ENCODE data around the gene TUBGCP6. TPM values are rescaled to one million over a fixed set of nuclear protein-coding genes. Genes with fewer than 3 reads are reported as not detected.

The TUBGCP6 gene
- total RNA-seq, 6 experiments from 2014 or later: 10.4 to 22.6 (median 14.6) TPM

DNA sequence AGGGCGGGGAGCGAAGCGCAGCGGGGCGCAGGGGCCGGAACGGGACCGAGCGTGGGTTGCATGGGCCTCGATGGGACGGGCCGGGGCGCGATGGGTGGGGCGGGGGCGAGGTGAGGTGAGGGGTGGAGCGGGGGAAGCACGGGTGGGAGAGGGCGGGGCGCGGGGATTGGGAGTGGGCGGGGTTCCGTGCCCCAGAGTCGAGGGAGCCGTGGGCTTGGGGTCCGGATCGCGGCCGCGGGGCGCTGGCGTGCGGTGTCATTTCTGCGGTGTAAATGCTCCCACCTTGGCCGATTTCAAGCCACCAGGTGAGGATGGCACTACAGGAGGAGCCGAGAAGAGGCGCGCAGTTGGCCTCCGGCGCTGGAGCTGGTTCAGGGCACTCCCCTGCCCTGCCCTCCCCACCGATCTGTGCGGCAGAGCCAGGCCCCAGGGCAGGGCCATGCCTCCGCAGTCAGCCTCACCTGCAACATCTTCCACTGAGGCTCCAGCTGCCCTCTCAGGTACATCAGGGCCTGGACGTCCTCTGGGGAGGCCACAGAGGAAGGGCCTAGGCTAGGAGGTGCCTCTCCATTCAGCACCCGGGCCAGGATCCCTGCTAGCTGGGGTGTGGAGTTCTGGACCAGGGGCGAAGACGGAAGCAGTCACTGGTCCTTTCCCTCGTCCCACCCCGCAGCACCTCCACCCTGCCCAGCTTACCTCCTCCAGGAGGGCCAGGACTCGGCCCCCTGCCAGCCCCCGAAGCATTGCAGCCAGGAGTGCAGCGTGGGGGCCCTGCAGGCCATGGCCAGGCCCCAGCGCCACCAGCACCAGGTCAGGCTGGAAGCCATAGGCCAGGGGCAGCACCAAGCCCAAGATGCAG, 620 bp upstream of the TUBGCP6 start:
- 6% methylated on average over 2 of the region's 53 CpGs for WGBS (ENCODE audit: insufficient coverage, low coverage, low lambda C conversion rate, missing lambda C conversion rate)
- H3K27me3 ChIP-seq: no peaks in the 10 kb centered on the region
- H3K4me3 ChIP-seq: peak overlapping the region; percentile 71 to 97 (median 79)
- intact Hi-C loops (cut with DNase I): loop anchor here in 1 of 2 donors (10.0 kb wide), 1 partner anchor 239 kb away; the partner anchor contains the start of genes ADM2 and MIOX
- H3K36me3 ChIP-seq: peaks cover 0 to under 1% (median 0%) of the 10 kb centered on the region in 4 donors
- no peak for DNase-seq
- peak overlapping the region; percentile 52 to 83 (median 66) for H3K27ac ChIP-seq
- peak; percentile 28 to 56 (median 50) for ATAC-seq
- TF ChIP-seq, protein P1, sequence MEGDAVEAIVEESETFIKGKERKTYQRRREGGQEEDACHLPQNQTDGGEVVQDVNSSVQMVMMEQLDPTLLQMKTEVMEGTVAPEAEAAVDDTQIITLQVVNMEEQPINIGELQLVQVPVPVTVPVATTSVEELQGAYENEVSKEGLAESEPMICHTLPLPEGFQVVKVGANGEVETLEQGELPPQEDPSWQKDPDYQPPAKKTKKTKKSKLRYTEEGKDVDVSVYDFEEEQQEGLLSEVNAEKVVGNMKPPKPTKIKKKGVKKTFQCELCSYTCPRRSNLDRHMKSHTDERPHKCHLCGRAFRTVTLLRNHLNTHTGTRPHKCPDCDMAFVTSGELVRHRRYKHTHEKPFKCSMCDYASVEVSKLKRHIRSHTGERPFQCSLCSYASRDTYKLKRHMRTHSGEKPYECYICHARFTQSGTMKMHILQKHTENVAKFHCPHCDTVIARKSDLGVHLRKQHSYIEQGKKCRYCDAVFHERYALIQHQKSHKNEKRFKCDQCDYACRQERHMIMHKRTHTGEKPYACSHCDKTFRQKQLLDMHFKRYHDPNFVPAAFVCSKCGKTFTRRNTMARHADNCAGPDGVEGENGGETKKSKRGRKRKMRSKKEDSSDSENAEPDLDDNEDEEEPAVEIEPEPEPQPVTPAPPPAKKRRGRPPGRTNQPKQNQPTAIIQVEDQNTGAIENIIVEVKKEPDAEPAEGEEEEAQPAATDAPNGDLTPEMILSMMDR (IDR thresholded peaks at IDR 0.05): no peak
- no peak for TF ChIP-seq POLR2A (IDR thresholded peaks at IDR 0.05)
- H3K9me3 ChIP-seq: no peaks in the 10 kb centered on the region
- H3K4me1 ChIP-seq: peaks cover 0 to 50% (median 23%) of the 10 kb centered on the region in 4 donors

DNA sequence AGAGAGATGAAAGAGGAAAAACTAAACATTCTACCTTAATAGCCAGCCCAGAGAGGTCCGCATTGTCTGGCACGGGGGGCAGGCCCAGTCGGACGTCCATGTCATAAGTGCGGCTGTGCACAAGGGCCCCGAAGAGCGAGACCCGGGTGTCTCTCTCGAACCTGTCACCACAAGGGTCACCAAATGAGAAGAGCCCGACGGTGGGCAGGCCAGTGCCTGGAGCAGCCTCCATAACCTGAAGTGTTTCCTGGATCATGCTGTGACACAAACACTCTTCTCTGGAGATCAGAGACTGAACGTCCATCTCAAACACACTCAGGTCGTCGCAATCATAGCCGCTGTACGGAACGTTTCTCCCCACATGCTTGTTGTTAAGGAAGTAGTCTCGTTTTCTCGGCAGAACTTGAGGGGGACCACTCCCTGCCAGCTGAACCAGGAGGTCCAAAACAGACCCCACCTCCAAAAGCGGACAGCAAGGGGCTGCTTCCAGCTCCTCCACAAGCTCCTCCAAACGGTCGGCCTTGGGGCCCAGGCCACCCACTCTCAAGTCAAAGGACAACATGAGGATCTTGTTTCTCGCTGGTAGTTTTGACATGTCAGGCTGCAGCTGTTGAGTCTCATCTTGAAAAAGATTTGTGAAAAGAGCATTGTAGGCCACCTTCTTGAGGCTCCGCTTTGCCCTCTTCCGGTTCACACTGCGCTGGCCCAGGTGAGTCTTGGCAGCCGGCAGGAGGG, 971 bp downstream of the TUBGCP6 start:
- Histone ChIP-seq H3K27ac (peak overlapping the region in 2 of 3 donors; percentile 66 to 83), H3K36me3 (peaks cover 0 to 5% (median 0%) of the 10 kb centered on the region in 4 donors), H3K27me3 (no peaks in the 10 kb centered on the region), H3K4me3 (peak overlapping the region; percentile 71 to 97 (median 79)), H3K9me3 (no peaks in the 10 kb centered on the region), H3K4me1 (peaks cover 0 to 39% (median 17%) of the 10 kb centered on the region in 4 donors)
- DNase-seq: no peak
- intact Hi-C loops (cut with DNase I): loop anchor here in 1 of 2 donors (10.0 kb wide), 1 partner anchor 241 kb away; the partner anchor contains the start of genes ADM2 and MIOX
- TF ChIP-seq, protein P1 (IDR thresholded peaks at IDR 0.05): no peak
- TF ChIP-seq POLR2A (IDR thresholded peaks at IDR 0.05): no peak
- 0% methylated on average over 11 of the region's 27 CpGs for WGBS (ENCODE audit: insufficient coverage, low coverage, low lambda C conversion rate, missing lambda C conversion rate)
- ATAC-seq: no peak

DNA sequence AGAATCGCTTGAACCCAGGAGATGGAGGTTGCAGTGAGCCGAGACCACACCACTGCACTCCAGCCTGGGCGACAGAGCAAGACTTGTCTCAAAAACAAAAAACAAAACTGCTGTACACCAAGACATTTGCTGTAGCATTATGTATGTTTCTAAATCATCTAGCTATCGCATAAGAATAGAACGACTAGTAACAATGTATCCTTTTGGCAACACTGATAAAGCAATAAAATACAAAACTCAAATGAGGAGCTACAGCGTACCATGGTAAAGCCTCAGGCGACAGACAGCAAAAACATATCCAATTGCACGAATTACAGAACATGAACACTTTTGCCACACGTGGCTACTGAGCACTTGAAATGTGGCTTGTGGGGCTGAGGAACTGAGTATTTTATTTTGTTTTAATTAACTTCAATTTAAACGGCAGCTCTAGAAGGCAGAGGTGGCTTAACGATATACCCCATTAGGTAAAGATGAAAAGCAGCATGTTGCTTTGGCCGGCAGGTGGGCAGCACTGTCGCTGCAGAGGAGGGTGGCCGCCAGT, 2.3 kb downstream of the TUBGCP6 start:
- H3K27me3 ChIP-seq: no peaks in the 10 kb centered on the region
- H3K4me3 ChIP-seq: peak overlapping the region; percentile 10 to 97 (median 79)

DNA sequence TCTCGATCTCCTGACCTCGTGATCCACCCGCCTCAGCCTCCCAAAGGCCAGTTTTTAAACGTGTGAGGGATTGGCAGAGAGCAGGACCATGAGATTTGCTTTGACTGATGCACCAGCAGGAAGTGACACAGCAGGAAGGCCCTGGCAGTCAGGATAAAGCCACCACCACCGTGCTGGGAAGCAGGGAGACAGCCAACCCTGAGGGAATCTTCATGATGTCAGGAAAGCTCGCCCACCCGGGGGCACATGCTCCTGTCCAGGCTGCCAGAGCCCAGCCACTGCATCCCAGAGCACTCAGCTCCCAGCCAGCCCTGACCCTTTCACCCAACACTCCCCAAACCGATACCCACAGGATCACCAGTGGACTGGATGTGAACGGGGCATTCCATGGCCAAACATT, 6.1 kb downstream of the TUBGCP6 start:
- DNase-seq: no peak
- TF ChIP-seq POLR2A (IDR thresholded peaks at IDR 0.05): no peak
- TF ChIP-seq, protein P1 (IDR thresholded peaks at IDR 0.05): no peak

More for the DNA sequence above, 2.3 kb downstream of the TUBGCP6 start:
- no peak overlapping the region for H3K27ac ChIP-seq
- TF ChIP-seq, protein P1 (IDR thresholded peaks at IDR 0.05): no peak
- no peak for TF ChIP-seq POLR2A (IDR thresholded peaks at IDR 0.05)
- peaks cover 0 to 39% (median 17%) of the 10 kb centered on the region in 4 donors for H3K4me1 ChIP-seq
- H3K36me3 ChIP-seq: peaks cover 0 to 5% (median 0%) of the 10 kb centered on the region in 4 donors
- 76% methylated on average over 13 of the region's 14 CpGs for WGBS (ENCODE audit: insufficient coverage, low coverage, low lambda C conversion rate, missing lambda C conversion rate)
- ATAC-seq: no peak
- H3K9me3 ChIP-seq: no peaks in the 10 kb centered on the region
- DNase-seq: no peak
- intact Hi-C loops (cut with DNase I): loop anchor here in 1 of 2 donors (10.0 kb wide), 1 partner anchor 242 kb away; the partner anchor contains the start of genes ADM2 and MIOX

More for the DNA sequence above, 6.1 kb downstream of the TUBGCP6 start:
- intact Hi-C loops (cut with DNase I): no loop called here
- Histone ChIP-seq H3K36me3 (peaks cover 0 to 5% (median 0%) of the 10 kb centered on the region in 4 donors), H3K27me3 (no peaks in the 10 kb centered on the region), H3K4me1 (peaks cover 0 to 29% (median 12%) of the 10 kb centered on the region in 4 donors), H3K4me3 (no peak overlapping the region), H3K9me3 (no peaks in the 10 kb centered on the region), H3K27ac (no peak overlapping the region)
- ATAC-seq: no peak
- WGBS (ENCODE audit: insufficient coverage, low coverage, low lambda C conversion rate, missing lambda C conversion rate): 63% methylated on average over 3 of the region's 9 CpGs
